Measurements from ENCODE around the gene CEP57L1.

GRCh38 chr6:109105681-109106080 lies 10.4 kb downstream of the CEP57L1 start:
- TF ChIP-seq EZH2 (IDR thresholded peaks at IDR 0.05; ENCODE audit: low read length, unreplicated experiment): no peak
- TF ChIP-seq CTCF (conservative IDR thresholded peaks at IDR 0.05; ENCODE audit: low read depth, low read length): no peak
- TF ChIP-seq EZH2phosphoT487 (IDR thresholded peaks at IDR 0.05; ENCODE audit: borderline replicate concordance, low read length): no peak
